Aorta (tissue), 5 donors: ENCODE measurements around the gene DVL1. TPM values are rescaled to one million over a fixed set of nuclear protein-coding genes. Genes with fewer than 3 reads are reported as not detected.

Experiments
- ATAC-seq: fragments of 200-7000 bp; cut with Tn5 transposase; one replicate; pipeline ENCODE4 v1.9.1; 2022; ENCODE audit warnings: moderate library complexity; ENCODE audit not compliant: low FRiP score
- DNase-seq, 2 donors: peaks; one replicate each; pipeline ENCODE4 v3.0.0-alpha.2; 2020
- H3K27ac ChIP-seq, 2 donors: one replicate each; pipeline ENCODE4 v1.5.1; 2013; ENCODE audit warnings: low read length in 2 of 2, mild to moderate bottlenecking in 2 of 2, moderate library complexity in 2 of 2, control low read depth in 1 of 2, inconsistent platforms in 1 of 2, low read depth in 1 of 2
- H3K27me3 ChIP-seq, 2 donors: one replicate each; pipeline ENCODE4 v1.6.1; 2013; ENCODE audit warnings: control low read depth in 1 of 2, low read length in 1 of 2, mild to moderate bottlenecking in 1 of 2, moderate library complexity in 1 of 2; ENCODE audit not compliant: insufficient read depth in 2 of 2, control insufficient read depth in 1 of 2
- H3K36me3 ChIP-seq, 2 donors: one replicate each; pipeline ENCODE4 v1.6.1; 2013; ENCODE audit warnings: control low read depth in 1 of 2, low read length in 1 of 2, mild to moderate bottlenecking in 1 of 2; ENCODE audit not compliant: insufficient read depth in 2 of 2, control insufficient read depth in 1 of 2
- H3K4me1 ChIP-seq, 2 donors: one replicate each; pipeline ENCODE4 v1.6.1; 2013; ENCODE audit warnings: low read length in 2 of 2, control low read depth in 1 of 2, mild to moderate bottlenecking in 1 of 2, moderate library complexity in 1 of 2; ENCODE audit not compliant: insufficient read depth in 2 of 2, control insufficient read depth in 1 of 2
- H3K4me3 ChIP-seq, 2 donors: one replicate each; pipeline ENCODE4 v1.5.1; 2013; ENCODE audit warnings: low read length in 2 of 2, control low read depth in 1 of 2, mild to moderate bottlenecking in 1 of 2
- H3K9me3 ChIP-seq: one replicate; pipeline ENCODE4 v1.6.1; 2013; ENCODE audit warnings: mild to moderate bottlenecking, low read length; ENCODE audit not compliant: control insufficient read depth
- WGBS, 2 donors: extraction: QIAGEN DNeasy Blood & Tissue Kit; methylation state at CpG; one replicate each; pipeline ENCODE4 v1.1.7; 2013; 5-methylcytosine and 5-hydroxymethylcytosine counted together
- intact Hi-C, 2 donors: fragments of 100-400 bp; cut with DNase I; formaldehyde crosslinking; loops; one replicate each; pipeline versions ENCODE4 v1.14.2 to v1.15.0; 2022
- polyA plus RNA-seq, 2 donors: library from polyadenylated mRNA; stranded (reverse); fragments of 200-250 nt; gene quantifications; one replicate each; pipeline ENCODE4 v1.2.3, GENCODE V29; 2013
- total RNA-seq, 2 donors: library from RNA; stranded (reverse); fragmentation: NEBNext Ultra II Directional; extraction: Animal tissue kit (Norgen Biotek cat#: 25700); gene quantifications; one replicate each; pipeline ENCODE4 v1.2.1, GENCODE V29; 2021
- donor health status: healthy with polysubstance abuse.
- donor health status: Bipolar disorder and iron deficiency.
- donor health status: DM: no; HTN: no; CAD: no.
- donor health status: DM: no; HTN: no; CAD: no.
- donor health status: DM: yes; HTN: yes; CAD: no.

Gene DVL1
- total and polyA plus RNA-seq, 4 donors = 21.2 to 71.9 (median 51.2) TPM

DNA sequence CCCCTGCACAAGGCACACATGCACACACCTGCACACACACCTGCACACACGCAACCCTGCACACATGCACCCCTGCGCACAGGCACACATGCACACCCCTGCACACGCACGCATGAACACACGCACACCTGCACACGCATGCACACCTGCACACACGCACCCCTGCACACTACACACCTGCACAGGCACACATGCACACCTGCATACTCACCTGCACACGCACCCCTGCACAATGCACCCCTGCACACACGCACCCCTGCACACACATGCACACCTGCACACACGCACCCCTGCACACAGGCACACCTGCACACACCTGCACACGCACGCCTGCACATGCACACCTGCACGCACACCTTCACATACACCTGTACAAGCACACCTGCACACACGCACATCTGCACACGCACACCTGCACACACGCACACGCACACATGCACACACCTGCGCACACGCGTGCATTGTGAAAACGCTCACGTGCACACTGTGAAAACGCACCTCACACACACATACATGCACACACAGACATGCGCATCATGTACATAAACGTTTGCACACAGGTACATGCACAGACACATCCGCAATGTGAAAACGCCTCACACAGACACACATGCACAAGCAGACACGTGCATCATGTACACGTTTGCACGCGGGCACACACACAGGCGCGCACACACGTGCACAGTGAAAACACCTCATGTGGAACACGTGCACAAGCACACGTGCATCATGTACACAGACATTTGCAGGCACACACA lies 8.2 kb downstream of the DVL1 start:
- peaks cover 0 to 4% of the 10 kb centered on the region in 2 donors for H3K36me3 ChIP-seq
- H3K9me3 ChIP-seq = no peaks in the 10 kb centered on the region
- no peak for DNase-seq
- H3K4me1 ChIP-seq = no peaks in the 10 kb centered on the region
- no peak for ATAC-seq
- WGBS, 2 donors = 90 to 92% methylated on average over 36 of the region's 36 CpGs
- H3K27me3 ChIP-seq = no peaks in the 10 kb centered on the region
- no peak overlapping the region for H3K4me3 ChIP-seq
- intact Hi-C loops = no loop called here
- no peak overlapping the region for H3K27ac ChIP-seq

DNA sequence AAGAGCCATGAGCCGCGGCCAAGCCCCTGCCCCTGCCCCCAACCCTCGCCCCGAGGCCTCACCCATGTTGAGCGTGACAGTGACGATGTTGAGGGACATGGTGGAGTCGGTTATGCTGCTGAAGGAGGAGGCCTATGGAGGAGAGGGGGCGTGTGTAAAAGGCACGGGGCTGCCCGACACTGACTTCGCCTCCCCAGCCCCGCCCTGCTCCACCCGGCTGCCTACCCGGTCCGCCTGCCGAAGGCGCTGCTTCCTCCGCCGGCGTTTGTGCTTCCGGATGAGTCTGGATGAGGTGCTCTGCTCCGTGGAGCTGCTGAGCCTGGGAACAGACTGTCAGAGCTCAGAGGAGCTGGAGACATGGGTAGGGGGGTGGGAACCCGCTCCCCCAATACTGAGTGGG lies 9.0 kb downstream of the DVL1 start:
- intact Hi-C loops = no loop called here
- ATAC-seq (no peak), DNase-seq (no peak)
- WGBS, 2 donors = 89 to 92% methylated on average over 21 to 23 of the region's 23 CpGs
- Histone ChIP-seq H3K4me3 (no peak overlapping the region), H3K9me3 (no peaks in the 10 kb centered on the region), H3K4me1 (no peaks in the 10 kb centered on the region), H3K27ac (no peak overlapping the region), H3K36me3 (peaks cover 0 to 4% of the 10 kb centered on the region in 2 donors), H3K27me3 (no peaks in the 10 kb centered on the region)

DNA sequence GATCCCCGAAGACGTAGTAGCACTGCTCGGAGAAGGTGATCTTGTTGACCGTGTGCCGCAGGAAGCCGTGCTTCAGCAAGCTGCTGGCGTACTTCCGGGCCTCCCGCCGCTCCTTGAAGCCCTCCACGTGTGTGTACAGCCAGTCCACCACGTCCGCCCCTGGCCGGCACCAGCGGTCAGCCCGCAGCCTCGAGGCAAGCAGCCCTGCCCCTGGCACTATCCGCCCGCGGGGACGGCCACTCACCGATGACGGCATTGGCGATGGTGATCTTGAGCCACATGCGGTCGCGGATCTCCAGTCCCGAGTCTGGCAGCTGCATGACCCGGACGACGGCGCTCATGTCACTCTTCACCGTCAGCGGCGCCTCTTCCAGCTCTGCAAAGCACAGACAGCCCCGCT lies 10.9 kb downstream of the DVL1 start:
- WGBS, 2 donors = 94 to 95% methylated on average over 36 of the region's 36 CpGs
- H3K27ac ChIP-seq = no peak overlapping the region
- H3K9me3 ChIP-seq = no peaks in the 10 kb centered on the region
- no peak for DNase-seq
- peaks cover 0 to 4% of the 10 kb centered on the region in 2 donors for H3K36me3 ChIP-seq
- H3K27me3 ChIP-seq = no peaks in the 10 kb centered on the region
- ATAC-seq = no peak
- intact Hi-C loops = no loop called here
- no peaks in the 10 kb centered on the region for H3K4me1 ChIP-seq
- no peak overlapping the region for H3K4me3 ChIP-seq

DNA sequence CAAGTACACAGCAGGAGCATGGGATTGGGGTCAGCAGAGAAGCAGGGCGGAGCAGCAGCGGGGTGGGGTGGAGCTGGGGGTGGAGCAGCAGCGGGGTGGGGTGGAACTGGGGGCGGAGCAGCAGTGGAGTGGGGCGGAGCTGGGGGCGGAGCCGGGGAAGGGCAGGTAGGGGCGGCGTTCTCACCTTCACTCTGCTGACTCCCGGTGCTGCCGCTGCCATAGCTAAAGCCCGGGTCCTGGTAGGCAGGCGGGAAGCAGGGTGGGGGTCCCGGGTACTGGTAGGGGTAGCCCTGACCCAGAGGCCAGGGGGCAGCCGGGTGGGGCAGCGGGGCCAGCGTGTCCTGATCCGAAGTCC lies 11.4 kb downstream of the DVL1 start:
- Histone ChIP-seq H3K4me3 (no peak overlapping the region), H3K27ac (no peak overlapping the region), H3K27me3 (no peaks in the 10 kb centered on the region), H3K36me3 (peaks cover 0 to 4% of the 10 kb centered on the region in 2 donors), H3K9me3 (no peaks in the 10 kb centered on the region), H3K4me1 (no peaks in the 10 kb centered on the region)
- DNase-seq (no peak), ATAC-seq (no peak)
- WGBS, 2 donors = 78 to 82% methylated on average over 18 of the region's 18 CpGs
- intact Hi-C loops = no loop called here

DNA sequence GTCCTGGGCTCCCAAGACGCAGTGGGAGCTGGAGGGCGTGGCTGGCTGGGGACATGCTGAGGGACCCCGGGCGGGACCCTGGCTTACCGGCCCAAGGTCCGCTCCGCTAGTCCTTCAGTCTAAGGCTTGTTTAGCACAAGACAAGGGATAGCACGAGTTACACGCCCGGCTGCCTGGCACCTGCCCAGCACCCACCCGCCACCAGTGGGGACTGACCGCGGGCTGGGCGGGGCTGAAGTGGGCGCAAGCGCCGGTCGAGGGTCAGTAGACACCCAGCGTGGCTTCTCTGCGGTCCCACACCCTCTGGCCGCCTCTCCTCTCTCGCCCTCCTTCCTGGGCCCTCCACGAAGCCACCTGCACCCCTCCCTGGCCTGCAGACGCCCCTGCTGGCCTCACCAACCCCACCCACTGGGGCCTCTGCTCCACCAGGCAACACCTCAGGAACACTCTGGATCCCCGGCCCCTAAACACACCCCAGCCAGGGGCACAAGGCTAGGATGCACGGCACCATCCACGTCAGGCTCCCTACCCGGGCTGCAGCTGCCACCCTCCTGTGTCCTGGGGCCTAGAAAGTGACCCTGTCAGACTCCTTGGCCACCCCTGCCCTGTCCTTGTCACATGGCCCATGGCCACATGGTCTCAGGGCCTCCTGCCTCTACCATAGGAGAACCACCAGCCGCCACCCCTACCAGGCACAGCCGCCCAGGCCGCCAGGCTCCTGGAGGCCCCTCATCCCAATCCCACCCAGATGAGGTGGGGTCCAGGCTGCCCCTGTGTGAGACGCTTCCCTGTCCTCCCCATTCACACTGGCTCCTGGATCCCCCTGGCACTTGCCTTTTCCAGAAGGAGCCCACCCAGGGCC lies 12.1 kb downstream of the DVL1 start:
- Histone ChIP-seq H3K9me3 (no peaks in the 10 kb centered on the region), H3K36me3 (peaks cover 0 to 4% of the 10 kb centered on the region in 2 donors), H3K27ac (no peak overlapping the region), H3K4me1 (no peaks in the 10 kb centered on the region), H3K4me3 (no peak overlapping the region), H3K27me3 (no peaks in the 10 kb centered on the region)
- ATAC-seq = no peak
- DNase-seq = no peak
- WGBS, 2 donors = 94 to 97% methylated on average over 32 of the region's 32 CpGs
- intact Hi-C loops = no loop called here

DNA sequence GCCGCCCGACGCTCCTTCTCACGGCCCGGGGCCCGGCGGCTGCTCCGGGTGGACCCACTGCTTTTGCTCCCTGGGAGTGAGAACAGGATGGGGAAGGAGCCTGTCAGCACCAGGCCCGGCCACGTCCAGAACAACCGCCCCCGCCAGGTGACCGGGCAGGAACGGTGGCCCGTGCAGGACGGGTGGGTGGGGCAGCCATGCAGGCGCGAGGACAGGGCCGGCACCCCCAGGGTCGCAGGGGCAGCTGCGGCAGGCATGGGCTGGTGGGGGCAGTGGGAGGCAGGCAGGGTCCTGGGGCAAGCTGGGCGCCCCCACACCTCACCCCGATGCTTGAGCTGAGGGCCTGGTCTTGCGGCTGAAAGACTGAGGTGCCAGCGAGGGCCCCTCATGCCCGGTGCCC lies 12.8 kb downstream of the DVL1 start:
- H3K27ac ChIP-seq = no peak overlapping the region
- no peaks in the 10 kb centered on the region for H3K9me3 ChIP-seq
- H3K27me3 ChIP-seq = no peaks in the 10 kb centered on the region
- no peaks in the 10 kb centered on the region for H3K36me3 ChIP-seq
- no peaks in the 10 kb centered on the region for H3K4me1 ChIP-seq
- intact Hi-C loops = no loop called here
- DNase-seq (no peak), ATAC-seq (no peak)
- WGBS, 2 donors = 91% methylated on average over 25 to 26 of the region's 26 CpGs
- no peak overlapping the region for H3K4me3 ChIP-seq

DNA sequence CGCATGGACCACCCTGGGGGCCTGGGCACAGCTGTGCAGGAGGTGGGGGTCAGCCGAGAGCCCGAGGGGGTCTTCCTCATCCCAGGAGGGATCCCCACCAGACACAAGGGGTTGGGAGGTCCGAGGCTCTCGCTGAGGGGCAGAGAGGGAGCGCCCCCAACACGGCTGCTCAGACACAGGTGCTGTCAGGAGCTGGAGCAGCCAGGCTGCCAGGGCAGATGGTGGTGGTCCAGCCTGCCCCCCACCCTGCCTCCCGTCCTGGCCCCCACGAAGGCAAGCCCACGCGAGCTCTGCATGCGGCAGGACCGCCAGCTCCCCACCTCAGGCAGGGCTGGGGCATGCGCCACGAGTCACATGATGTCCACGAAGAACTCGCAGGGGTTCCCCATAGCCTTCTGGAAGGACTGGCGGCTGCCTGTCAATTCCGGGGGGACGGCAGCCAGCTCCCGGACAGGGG lies 13.4 kb downstream of the DVL1 start:
- intact Hi-C loops = no loop called here
- H3K27me3 ChIP-seq = no peaks in the 10 kb centered on the region
- WGBS, 2 donors = 88 to 89% methylated on average over 21 of the region's 21 CpGs
- no peaks in the 10 kb centered on the region for H3K36me3 ChIP-seq
- ATAC-seq (no peak), DNase-seq (no peak)
- H3K4me1 ChIP-seq = no peaks in the 10 kb centered on the region
- no peaks in the 10 kb centered on the region for H3K9me3 ChIP-seq
- no peak overlapping the region for H3K27ac ChIP-seq
- no peak overlapping the region for H3K4me3 ChIP-seq

DNA sequence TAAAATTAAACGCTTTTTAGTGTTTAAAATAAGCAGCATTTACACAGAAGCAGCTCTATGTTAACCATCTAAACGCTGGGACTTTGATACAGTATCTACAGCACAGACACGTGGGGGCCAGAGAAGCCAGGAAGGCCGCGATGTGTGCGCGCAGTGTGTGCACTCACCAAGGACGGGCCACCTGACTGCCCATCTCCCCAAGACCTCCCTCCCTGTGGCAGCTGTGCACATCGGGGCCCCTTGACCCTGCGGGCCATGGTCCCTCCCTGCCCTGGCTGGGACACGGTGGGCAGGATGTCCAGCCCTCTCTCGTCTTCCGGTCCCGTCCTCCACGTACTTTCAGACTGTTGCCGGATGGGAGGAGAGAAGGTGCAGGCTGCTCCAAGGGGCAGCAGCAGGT lies 13.9 kb downstream of the DVL1 start:
- Histone ChIP-seq H3K36me3 (no peaks in the 10 kb centered on the region), H3K27me3 (no peaks in the 10 kb centered on the region), H3K27ac (no peak overlapping the region), H3K4me1 (no peaks in the 10 kb centered on the region), H3K9me3 (no peaks in the 10 kb centered on the region), H3K4me3 (no peak overlapping the region)
- DNase-seq (no peak), ATAC-seq (no peak)
- intact Hi-C loops = no loop called here
- 72 to 79% methylated on average over 16 of the region's 16 CpGs for WGBS, 2 donors

DNA sequence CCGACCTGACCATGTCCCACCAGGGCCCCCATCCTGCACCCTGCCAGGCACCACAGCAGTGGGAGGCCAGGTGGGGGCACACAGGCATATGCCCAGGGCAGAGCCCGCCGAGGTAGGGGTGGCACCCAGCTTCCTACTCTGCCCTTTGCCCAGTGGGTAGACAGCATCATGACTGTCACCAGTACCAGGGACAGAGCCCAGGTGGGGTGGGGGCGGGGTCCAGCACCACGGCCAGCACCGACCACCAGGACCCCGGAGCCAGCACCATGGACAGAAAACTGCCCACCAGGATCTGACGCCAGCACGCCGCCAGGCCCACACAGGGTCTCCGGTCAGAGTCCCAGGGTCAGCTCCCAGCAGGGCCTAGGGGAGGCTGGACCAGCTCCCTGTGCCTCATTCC lies 14.4 kb downstream of the DVL1 start:
- intact Hi-C loops = no loop called here
- H3K9me3 ChIP-seq = no peaks in the 10 kb centered on the region
- no peak overlapping the region for H3K4me3 ChIP-seq
- no peak overlapping the region for H3K27ac ChIP-seq
- no peak for DNase-seq
- no peaks in the 10 kb centered on the region for H3K4me1 ChIP-seq
- no peaks in the 10 kb centered on the region for H3K36me3 ChIP-seq
- no peaks in the 10 kb centered on the region for H3K27me3 ChIP-seq
- 49 to 55% methylated on average over 10 to 11 of the region's 11 CpGs for WGBS, 2 donors
- ATAC-seq = no peak
